ENCODE data around the gene LAPTM4A.

- TF ChIP-seq CTCF (IDR thresholded peaks at IDR 0.05; ENCODE audit: low read length), result no peak
- no peak for TF ChIP-seq EZH2 (IDR thresholded peaks at IDR 0.05; ENCODE audit: borderline replicate concordance, low read length)
Measured at GRCh38 chr2:20027705-20028434, 23.6 kb downstream of the LAPTM4A start.
